Fibroblast of lung (primary cell): ENCODE measurements around the gene MOCOS.

Experiments used
- EZH2 ChIP-seq: IDR thresholded peaks from 2 replicates; pipeline ENCODE4 v1.5.1; 2012; ENCODE audit warnings: low read length, control low read depth, mild to moderate bottlenecking; ENCODE audit errors: missing control alignments
- TF ChIP-seq, protein P1 (sequence below), 2 donors: IDR thresholded peaks in 1 of 2; conservative IDR thresholded peaks in 1 of 2; 1 replicate in 1 of 2; 2 replicates in 1 of 2; pipeline ENCODE4 v1.5.1; 2011 to 2012; ENCODE audit warnings: low read length in 2 of 2, control low read depth in 1 of 2, inconsistent platforms in 1 of 2, low read depth in 1 of 2, mild to moderate bottlenecking in 1 of 2

DNA sequence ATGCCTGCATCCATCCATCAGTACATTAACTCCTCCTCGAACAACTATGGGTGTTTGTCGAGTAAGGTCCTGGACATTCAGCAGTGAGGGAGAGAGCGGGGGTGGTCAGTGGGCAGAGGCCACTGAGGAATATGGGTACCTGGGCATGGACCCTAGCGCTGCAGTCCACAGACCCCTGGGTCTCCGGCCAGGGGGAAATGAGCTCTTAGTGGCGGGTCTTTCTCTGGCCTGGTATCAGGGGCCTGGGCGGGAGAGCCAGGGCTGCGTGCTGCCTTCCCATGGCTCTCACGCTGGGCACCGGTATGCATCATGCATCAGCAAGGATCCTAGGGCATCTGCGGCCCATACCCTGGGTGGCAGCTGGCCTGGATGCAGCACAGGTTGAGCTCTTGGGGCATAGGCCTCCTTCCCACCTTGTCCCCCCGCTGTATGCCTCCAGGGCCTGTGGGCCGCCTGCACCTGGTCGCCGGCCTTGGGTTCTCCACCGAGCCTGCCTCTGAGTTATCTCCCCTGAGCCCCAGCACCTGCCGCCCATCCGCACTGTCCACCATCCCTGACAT lies 1.3 kb upstream of the MOCOS start:
- TF ChIP-seq, protein P1, sequence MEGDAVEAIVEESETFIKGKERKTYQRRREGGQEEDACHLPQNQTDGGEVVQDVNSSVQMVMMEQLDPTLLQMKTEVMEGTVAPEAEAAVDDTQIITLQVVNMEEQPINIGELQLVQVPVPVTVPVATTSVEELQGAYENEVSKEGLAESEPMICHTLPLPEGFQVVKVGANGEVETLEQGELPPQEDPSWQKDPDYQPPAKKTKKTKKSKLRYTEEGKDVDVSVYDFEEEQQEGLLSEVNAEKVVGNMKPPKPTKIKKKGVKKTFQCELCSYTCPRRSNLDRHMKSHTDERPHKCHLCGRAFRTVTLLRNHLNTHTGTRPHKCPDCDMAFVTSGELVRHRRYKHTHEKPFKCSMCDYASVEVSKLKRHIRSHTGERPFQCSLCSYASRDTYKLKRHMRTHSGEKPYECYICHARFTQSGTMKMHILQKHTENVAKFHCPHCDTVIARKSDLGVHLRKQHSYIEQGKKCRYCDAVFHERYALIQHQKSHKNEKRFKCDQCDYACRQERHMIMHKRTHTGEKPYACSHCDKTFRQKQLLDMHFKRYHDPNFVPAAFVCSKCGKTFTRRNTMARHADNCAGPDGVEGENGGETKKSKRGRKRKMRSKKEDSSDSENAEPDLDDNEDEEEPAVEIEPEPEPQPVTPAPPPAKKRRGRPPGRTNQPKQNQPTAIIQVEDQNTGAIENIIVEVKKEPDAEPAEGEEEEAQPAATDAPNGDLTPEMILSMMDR (conservative IDR thresholded peaks at IDR 0.05 in 1 of 2, IDR thresholded peaks at IDR 0.05 in 1 of 2; ENCODE audit: low read depth in 1 of 2, low read length in 2 of 2): no peak
- no peak for TF ChIP-seq EZH2
